Dendritic cell treated with granulocyte-macrophage colony-stimulating factor and Interleukin-4, amounts not matched to agents 40 ng/mL and 50 ng/mL, for 4 days (primary cell): ENCODE results near the gene BNC2.

Experiments
- H3K27ac Mint-ChIP-seq: one replicate; pipeline ENCODE4 v1.8.0; 2022; ENCODE audit warnings: mild to moderate bottlenecking, mixed read lengths
- H3K27me3 Mint-ChIP-seq: one replicate; pipeline ENCODE4 v1.8.0; 2022; ENCODE audit warnings: mild to moderate bottlenecking, mixed read lengths
- H3K36me3 Mint-ChIP-seq: one replicate; pipeline ENCODE4 v1.8.0; 2022; ENCODE audit warnings: low read depth, mixed read lengths
- H3K4me1 Mint-ChIP-seq: one replicate; pipeline ENCODE4 v1.8.0; 2022; ENCODE audit warnings: low read depth, mixed read lengths
- H3K4me3 Mint-ChIP-seq: one replicate; pipeline ENCODE4 v1.8.0; 2022; ENCODE audit warnings: mild to moderate bottlenecking, moderate library complexity, mixed read lengths
- H3K9me3 Mint-ChIP-seq: one replicate; pipeline ENCODE4 v1.8.0; 2022; ENCODE audit warnings: mixed read lengths
- intact Hi-C: fragments of 100-400 bp; cut with micrococcal nuclease; formaldehyde crosslinking; loops from one replicate; pipeline ENCODE4 v1.15.0; 2022

Gene BNC2

GRCh38 chr9:16524823-16525222 is 345.6 kb downstream of the BNC2 start:
- no peaks in the 10 kb centered on the region for H3K9me3 Mint-ChIP-seq
- intact Hi-C loops = no loop called here
- H3K4me1 Mint-ChIP-seq = peaks cover 20% of the 10 kb centered on the region
- H3K27me3 Mint-ChIP-seq = no peaks in the 10 kb centered on the region
- H3K36me3 Mint-ChIP-seq = no peaks in the 10 kb centered on the region
- no peak overlapping the region for H3K4me3 Mint-ChIP-seq
- H3K27ac Mint-ChIP-seq = no peak overlapping the region

- Mint-ChIP-seq H3K4me1 (peaks cover 20% of the 10 kb centered on the region), H3K9me3 (no peaks in the 10 kb centered on the region), H3K4me3 (no peak overlapping the region), H3K27me3 (no peaks in the 10 kb centered on the region), H3K27ac (no peak overlapping the region), H3K36me3 (no peaks in the 10 kb centered on the region)
- intact Hi-C loops = no loop called here
Measured at GRCh38 chr9:16524078-16524477, 346.4 kb downstream of the BNC2 start.

- no peaks in the 10 kb centered on the region for H3K9me3 Mint-ChIP-seq
- intact Hi-C loops = no loop called here
- no peak overlapping the region for H3K4me3 Mint-ChIP-seq
- peaks cover 20% of the 10 kb centered on the region for H3K4me1 Mint-ChIP-seq
- peak overlapping the region; percentile 67 for H3K27ac Mint-ChIP-seq
- H3K36me3 Mint-ChIP-seq = no peaks in the 10 kb centered on the region
- H3K27me3 Mint-ChIP-seq = no peaks in the 10 kb centered on the region
Measured at GRCh38 chr9:16521868-16522411, 348.5 kb downstream of the BNC2 start.

- Mint-ChIP-seq H3K36me3 (no peaks in the 10 kb centered on the region), H3K27ac (no peak overlapping the region), H3K4me3 (no peak overlapping the region), H3K9me3 (no peaks in the 10 kb centered on the region), H3K4me1 (peaks cover 20% of the 10 kb centered on the region), H3K27me3 (no peaks in the 10 kb centered on the region)
- intact Hi-C loops = no loop called here
Measured at GRCh38 chr9:16519001-16519400, 351.5 kb downstream of the BNC2 start.

- Mint-ChIP-seq H3K4me3 (no peak overlapping the region), H3K9me3 (no peaks in the 10 kb centered on the region), H3K4me1 (peaks cover 10% of the 10 kb centered on the region), H3K27me3 (no peaks in the 10 kb centered on the region), H3K36me3 (no peaks in the 10 kb centered on the region), H3K27ac (no peak overlapping the region)
- intact Hi-C loops = no loop called here
Measured at GRCh38 chr9:16516891-16517290, 353.6 kb downstream of the BNC2 start.

- no peak overlapping the region for H3K27ac Mint-ChIP-seq
- no peaks in the 10 kb centered on the region for H3K9me3 Mint-ChIP-seq
- no peaks in the 10 kb centered on the region for H3K36me3 Mint-ChIP-seq
- intact Hi-C loops = no loop called here
- H3K4me1 Mint-ChIP-seq = no peaks in the 10 kb centered on the region
- H3K4me3 Mint-ChIP-seq = no peak overlapping the region
- H3K27me3 Mint-ChIP-seq = no peaks in the 10 kb centered on the region
Measured at GRCh38 chr9:16515879-16516301, 354.6 kb downstream of the BNC2 start.

- Mint-ChIP-seq H3K36me3 (no peaks in the 10 kb centered on the region), H3K4me3 (no peak overlapping the region), H3K27ac (no peak overlapping the region), H3K9me3 (no peaks in the 10 kb centered on the region), H3K27me3 (no peaks in the 10 kb centered on the region), H3K4me1 (no peaks in the 10 kb centered on the region)
- intact Hi-C loops = no loop called here
Measured at GRCh38 chr9:16515207-16515606, 355.3 kb downstream of the BNC2 start.

- H3K4me3 Mint-ChIP-seq = no peak overlapping the region
- H3K36me3 Mint-ChIP-seq = no peaks in the 10 kb centered on the region
- H3K4me1 Mint-ChIP-seq = no peaks in the 10 kb centered on the region
- H3K9me3 Mint-ChIP-seq = no peaks in the 10 kb centered on the region
- H3K27me3 Mint-ChIP-seq = no peaks in the 10 kb centered on the region
- intact Hi-C loops = no loop called here
- H3K27ac Mint-ChIP-seq = no peak overlapping the region
Measured at GRCh38 chr9:16514131-16514530, 356.3 kb downstream of the BNC2 start.

- Mint-ChIP-seq H3K27me3 (no peaks in the 10 kb centered on the region), H3K36me3 (no peaks in the 10 kb centered on the region), H3K27ac (no peak overlapping the region), H3K4me1 (no peaks in the 10 kb centered on the region), H3K9me3 (no peaks in the 10 kb centered on the region), H3K4me3 (no peak overlapping the region)
- intact Hi-C loops = no loop called here
Measured at GRCh38 chr9:16512281-16512680, 358.2 kb downstream of the BNC2 start.

- Mint-ChIP-seq H3K27me3 (no peaks in the 10 kb centered on the region), H3K4me1 (no peaks in the 10 kb centered on the region), H3K4me3 (no peak overlapping the region), H3K27ac (no peak overlapping the region), H3K9me3 (no peaks in the 10 kb centered on the region), H3K36me3 (no peaks in the 10 kb centered on the region)
- intact Hi-C loops = no loop called here
Measured at GRCh38 chr9:16510482-16510881, 360.0 kb downstream of the BNC2 start.

- intact Hi-C loops = no loop called here
- no peaks in the 10 kb centered on the region for H3K4me1 Mint-ChIP-seq
Measured at GRCh38 chr9:16509997-16510396, 360.5 kb downstream of the BNC2 start.

GRCh38 chr9:16505199-16505598 is 365.3 kb downstream of the BNC2 start:
- Mint-ChIP-seq H3K36me3 (no peaks in the 10 kb centered on the region), H3K4me1 (no peaks in the 10 kb centered on the region), H3K9me3 (no peaks in the 10 kb centered on the region), H3K27me3 (no peaks in the 10 kb centered on the region), H3K4me3 (no peak overlapping the region), H3K27ac (no peak overlapping the region)
- intact Hi-C loops = no loop called here

More at GRCh38 chr9:16509997-16510396, 360.5 kb downstream of the BNC2 start:
- Mint-ChIP-seq H3K36me3 (no peaks in the 10 kb centered on the region), H3K4me3 (no peak overlapping the region), H3K9me3 (no peaks in the 10 kb centered on the region), H3K27ac (no peak overlapping the region), H3K27me3 (no peaks in the 10 kb centered on the region)

- Mint-ChIP-seq H3K36me3 (no peaks in the 10 kb centered on the region), H3K27ac (no peak overlapping the region), H3K4me3 (no peak overlapping the region), H3K27me3 (no peaks in the 10 kb centered on the region), H3K4me1 (no peaks in the 10 kb centered on the region), H3K9me3 (no peaks in the 10 kb centered on the region)
- intact Hi-C loops = no loop called here
Measured at GRCh38 chr9:16501726-16502125, 368.7 kb downstream of the BNC2 start.

- Mint-ChIP-seq H3K27me3 (no peaks in the 10 kb centered on the region), H3K4me3 (no peak overlapping the region), H3K27ac (no peak overlapping the region), H3K9me3 (no peaks in the 10 kb centered on the region), H3K36me3 (no peaks in the 10 kb centered on the region), H3K4me1 (no peaks in the 10 kb centered on the region)
- intact Hi-C loops = no loop called here
Measured at GRCh38 chr9:16501141-16501540, 369.3 kb downstream of the BNC2 start.

GRCh38 chr9:16500386-16500785 is 370.1 kb downstream of the BNC2 start:
- intact Hi-C loops = no loop called here

More at GRCh38 chr9:16500386-16500785, 370.1 kb downstream of the BNC2 start:
- H3K9me3 Mint-ChIP-seq = no peaks in the 10 kb centered on the region
- H3K27ac Mint-ChIP-seq = no peak overlapping the region
- H3K27me3 Mint-ChIP-seq = no peaks in the 10 kb centered on the region
- H3K4me1 Mint-ChIP-seq = no peaks in the 10 kb centered on the region
- no peak overlapping the region for H3K4me3 Mint-ChIP-seq
- H3K36me3 Mint-ChIP-seq = no peaks in the 10 kb centered on the region
